ENCODE measurements around the gene CERS3.

DNA sequence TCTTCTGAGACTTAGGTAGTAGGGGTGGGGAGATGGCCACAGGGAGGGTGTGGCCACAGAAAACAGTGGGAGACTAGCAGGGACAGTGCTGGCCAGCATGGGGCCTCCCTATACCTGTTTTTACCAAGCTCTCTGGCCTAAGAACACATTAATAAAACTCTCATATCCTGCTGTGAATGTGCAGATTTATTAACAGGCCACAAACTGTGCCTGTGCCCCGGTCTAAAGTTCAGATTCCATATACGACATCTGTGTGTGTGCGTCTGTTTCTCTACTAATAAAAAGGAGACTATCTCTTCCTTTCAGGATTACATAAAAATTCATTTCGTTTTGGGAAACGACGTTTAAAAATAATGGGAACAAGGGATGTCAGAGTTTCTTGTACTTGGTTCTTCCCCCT is 94.2 kb downstream of the CERS3 start:
- TF ChIP-seq CTCF (conservative IDR thresholded peaks at IDR 0.05 in 1 of 2, IDR thresholded peaks at IDR 0.05 in 1 of 2; ENCODE audit: extremely low read depth in 1 of 2, insufficient read depth in 1 of 2, low read depth in 1 of 2, low read length in 2 of 2) (no peak), EZH2 (IDR thresholded peaks at IDR 0.05; ENCODE audit: borderline replicate concordance, low read length) (no peak)
